Activated naive CD4-positive, alpha-beta T cell treated with anti-CD3 and anti-CD28 coated beads, Interleukin-2, amount 50 U/mL, for 24 hours (primary cell): ENCODE data around the gene NDUFAF5.
"Not testable (repeated sequence)": the region's sequence is repeated elsewhere in the genome, so short reads cannot be mapped to it uniquely, and the experiment has no call there.

Experiments used
- H3K27ac Mint-ChIP-seq: one replicate; pipeline ENCODE4 v1.8.0; 2021; ENCODE audit warnings: mild to moderate bottlenecking, mixed read lengths
- H3K27me3 Mint-ChIP-seq: one replicate; pipeline ENCODE4 v1.8.0; 2021; ENCODE audit warnings: mixed read lengths
- H3K36me3 Mint-ChIP-seq: one replicate; pipeline ENCODE4 v1.8.0; 2021; ENCODE audit warnings: mixed read lengths
- H3K4me1 Mint-ChIP-seq: one replicate; pipeline ENCODE4 v1.8.0; 2021; ENCODE audit warnings: mixed read lengths
- H3K4me3 Mint-ChIP-seq: one replicate; pipeline ENCODE4 v1.8.0; 2021; ENCODE audit warnings: mild to moderate bottlenecking, mixed read lengths
- H3K9me3 Mint-ChIP-seq: one replicate; pipeline ENCODE4 v1.8.0; 2021; ENCODE audit warnings: mixed read lengths

Gene NDUFAF5, protein sequence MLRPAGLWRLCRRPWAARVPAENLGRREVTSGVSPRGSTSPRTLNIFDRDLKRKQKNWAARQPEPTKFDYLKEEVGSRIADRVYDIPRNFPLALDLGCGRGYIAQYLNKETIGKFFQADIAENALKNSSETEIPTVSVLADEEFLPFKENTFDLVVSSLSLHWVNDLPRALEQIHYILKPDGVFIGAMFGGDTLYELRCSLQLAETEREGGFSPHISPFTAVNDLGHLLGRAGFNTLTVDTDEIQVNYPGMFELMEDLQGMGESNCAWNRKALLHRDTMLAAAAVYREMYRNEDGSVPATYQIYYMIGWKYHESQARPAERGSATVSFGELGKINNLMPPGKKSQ

DNA sequence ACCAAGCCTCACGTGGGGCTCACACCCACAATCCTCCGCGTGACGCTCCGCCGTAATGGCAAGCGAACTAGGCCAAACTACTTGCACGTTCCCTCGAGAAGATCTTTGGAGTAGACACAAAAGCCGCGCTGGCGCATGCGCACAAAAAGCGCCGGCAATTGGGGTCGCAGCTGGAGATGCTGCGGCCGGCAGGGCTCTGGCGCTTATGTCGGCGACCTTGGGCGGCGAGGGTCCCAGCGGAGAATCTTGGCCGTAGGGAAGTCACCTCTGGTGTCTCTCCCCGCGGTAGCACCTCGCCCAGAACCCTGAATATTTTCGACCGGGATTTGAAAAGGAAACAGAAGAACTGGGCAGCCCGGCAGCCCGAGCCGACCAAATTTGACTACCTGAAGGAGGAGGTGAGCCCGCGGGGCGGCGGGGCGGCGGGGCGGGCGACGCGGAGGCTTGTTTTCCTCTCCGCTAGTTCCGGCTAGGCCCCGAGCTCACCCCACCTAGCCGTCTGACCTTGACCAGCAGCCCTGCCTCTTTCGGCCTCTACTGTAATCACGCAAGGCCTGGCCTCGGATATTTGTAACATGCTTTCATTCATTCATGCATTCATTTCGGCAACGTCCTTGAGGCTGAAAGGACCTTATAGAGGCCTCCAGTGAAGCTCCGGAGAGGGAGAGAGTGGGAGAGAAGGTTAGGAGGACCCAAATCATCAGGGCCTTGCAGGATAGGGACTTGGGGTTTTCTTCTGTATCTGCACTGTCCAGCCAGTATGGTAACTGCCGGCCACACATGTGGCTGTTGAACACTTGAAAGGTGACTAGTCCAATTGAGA, at the start of gene NDUFAF5, which contains the start of gene ESF1:
Gene NDUFAF5 (plus strand): TSS at position 136 of the 823 bp plus-strand sequence. CDS start 41 bp downstream, at position 177.
Gene ESF1 (minus strand): TSS at position 27 of the 823 bp plus-strand sequence. CDS start 1,779 bp downstream, outside the sequence.
- H3K27me3 Mint-ChIP-seq = no peaks in the 10 kb centered on the region
- peak within 1 kb of the TSS; percentile 95 for H3K4me3 Mint-ChIP-seq
- no peaks in the 10 kb centered on the region for H3K9me3 Mint-ChIP-seq
- peaks cover 9% of the 10 kb centered on the region for H3K36me3 Mint-ChIP-seq
- H3K4me1 Mint-ChIP-seq = peaks cover 78% of the 10 kb centered on the region
- H3K27ac Mint-ChIP-seq = peak within 1 kb of the TSS; percentile 97

DNA sequence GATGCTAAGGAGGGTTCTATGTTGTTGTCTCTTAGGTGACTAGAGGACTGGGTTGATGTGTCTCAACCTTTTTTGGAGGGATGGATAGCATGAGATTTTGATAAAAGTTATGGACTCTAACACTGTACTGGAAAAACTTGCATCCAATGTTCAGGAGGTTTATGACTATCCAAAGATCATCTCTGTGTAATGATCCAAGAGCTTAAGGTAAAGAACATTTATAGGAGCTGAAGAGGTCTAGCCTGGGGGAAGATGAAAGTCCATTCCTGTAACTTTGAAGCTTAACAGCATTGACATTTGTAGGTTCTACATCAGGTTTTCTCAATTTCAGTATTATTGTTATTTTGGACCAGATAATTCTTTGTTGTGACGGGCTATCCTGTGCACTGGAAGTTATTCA, 49.0 kb upstream of the NDUFAF5 start:
- H3K9me3 Mint-ChIP-seq = peaks cover 5% of the 10 kb centered on the region
- no peak overlapping the region for H3K27ac Mint-ChIP-seq
- H3K36me3 Mint-ChIP-seq = peaks cover 38% of the 10 kb centered on the region

DNA sequence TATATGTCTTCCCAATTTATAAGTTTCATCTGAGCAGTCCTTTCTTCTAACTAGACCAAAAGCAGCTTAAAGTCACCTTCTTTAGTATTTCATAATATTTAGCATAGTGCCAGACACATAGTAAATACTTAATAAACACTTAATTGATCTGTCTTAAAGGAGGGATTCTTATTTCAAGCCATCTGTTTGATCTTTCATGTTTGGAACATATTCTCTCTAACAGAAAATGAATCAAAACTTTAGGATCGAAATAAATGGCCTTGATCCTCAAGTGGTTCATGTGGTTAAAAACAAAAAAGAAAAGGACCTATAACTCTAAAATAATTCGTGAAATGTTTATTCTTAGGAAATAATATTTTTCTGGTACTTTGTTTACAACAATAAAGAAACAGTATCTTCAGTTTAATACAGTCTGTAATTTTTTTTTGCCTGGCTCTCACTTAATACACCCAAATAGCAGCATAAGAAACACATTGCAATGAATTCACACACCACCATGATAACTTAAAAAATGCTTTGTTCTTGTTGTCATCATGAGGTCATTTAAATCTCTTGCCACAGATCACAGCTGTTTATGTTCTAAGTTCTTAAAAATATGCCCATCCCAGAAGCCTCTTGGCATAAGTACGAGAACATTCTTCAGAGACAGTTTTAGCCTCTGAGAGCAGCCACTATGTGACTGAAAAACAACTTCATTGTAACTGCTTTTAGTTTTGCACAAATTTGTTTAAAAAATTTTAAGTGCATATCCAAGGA, 48.2 kb upstream of the NDUFAF5 start:
- Mint-ChIP-seq H3K36me3 (peaks cover 43% of the 10 kb centered on the region), H3K9me3 (peaks cover 12% of the 10 kb centered on the region), H3K27me3 (no peaks in the 10 kb centered on the region), H3K27ac (no peak overlapping the region), H3K4me3 (no peak overlapping the region), H3K4me1 (peaks cover 22% of the 10 kb centered on the region)

More for the DNA sequence above, 49.0 kb upstream of the NDUFAF5 start:
- H3K4me1 Mint-ChIP-seq = peaks cover 14% of the 10 kb centered on the region
- no peaks in the 10 kb centered on the region for H3K27me3 Mint-ChIP-seq
- no peak overlapping the region for H3K4me3 Mint-ChIP-seq

DNA sequence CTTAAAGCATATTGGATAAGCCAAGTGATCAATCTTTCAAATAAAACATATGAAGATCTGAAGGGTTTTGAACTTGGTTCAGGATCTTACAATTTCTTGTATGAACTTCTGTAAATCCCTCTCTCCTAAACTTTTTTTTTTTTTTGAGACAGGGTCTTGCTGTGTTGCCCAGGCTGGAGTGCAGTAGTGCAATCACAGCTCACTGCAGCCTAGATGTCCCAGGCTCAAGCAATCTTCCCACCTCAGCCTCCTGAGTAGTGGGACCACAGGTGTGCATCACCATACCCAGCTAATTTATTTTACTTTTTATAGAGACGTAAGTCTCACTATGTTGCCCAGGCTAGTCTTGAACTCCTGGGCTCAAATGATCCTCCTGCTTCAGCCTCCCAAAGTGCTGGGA, 46.6 kb upstream of the NDUFAF5 start:
- H3K27ac Mint-ChIP-seq, H3K4me3 Mint-ChIP-seq, H3K27me3 Mint-ChIP-seq: not testable (repeated sequence)
- H3K36me3 Mint-ChIP-seq = peaks cover 45% of the 10 kb centered on the region
- H3K4me1 Mint-ChIP-seq = peaks cover 24% of the 10 kb centered on the region
- peaks cover 12% of the 10 kb centered on the region for H3K9me3 Mint-ChIP-seq

DNA sequence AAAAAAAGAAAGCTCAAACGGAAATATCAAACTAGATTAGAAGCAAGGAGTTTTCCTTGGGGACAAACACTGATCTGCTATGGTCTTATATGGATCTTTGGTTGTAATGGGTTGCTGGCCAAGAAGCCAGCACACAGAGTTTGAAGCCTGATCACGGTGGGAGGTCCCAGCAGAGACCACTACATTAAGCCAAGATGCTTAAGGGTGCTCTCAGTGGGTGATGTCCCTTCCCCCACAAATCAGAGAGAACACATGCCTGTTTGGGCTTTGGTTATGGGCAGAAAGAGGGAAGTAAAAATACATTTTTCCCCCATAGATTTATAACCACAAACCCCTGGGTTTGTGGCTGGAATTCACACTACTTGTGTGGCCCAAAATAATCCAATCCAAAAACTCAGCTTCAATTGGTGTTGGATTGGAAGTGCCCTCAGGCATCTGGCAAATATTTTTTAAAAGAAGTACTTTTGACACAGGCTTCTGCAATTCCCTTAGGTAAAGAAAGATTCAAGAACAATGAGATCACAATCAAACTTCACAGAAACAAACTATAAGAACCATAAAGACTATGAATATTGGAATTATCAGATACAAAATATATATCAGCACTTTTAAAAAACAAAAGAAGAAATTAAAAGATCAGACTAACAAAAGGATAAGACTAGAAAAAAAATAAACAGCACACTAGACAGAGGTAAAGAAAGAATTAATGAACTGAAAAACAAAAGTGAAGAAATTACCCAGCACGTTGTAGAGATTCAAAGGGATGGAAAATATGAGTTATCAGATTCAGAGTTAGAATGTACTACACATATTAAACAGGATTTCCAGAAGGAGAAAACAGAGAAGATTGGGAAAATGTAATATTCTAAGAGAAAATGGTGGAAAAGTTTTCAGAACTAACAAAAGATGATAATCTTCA, 44.8 kb upstream of the NDUFAF5 start:
- no peaks in the 10 kb centered on the region for H3K27me3 Mint-ChIP-seq
- H3K4me1 Mint-ChIP-seq = peaks cover 29% of the 10 kb centered on the region
- no peak overlapping the region for H3K27ac Mint-ChIP-seq
- peaks cover 45% of the 10 kb centered on the region for H3K36me3 Mint-ChIP-seq
- peaks cover 12% of the 10 kb centered on the region for H3K9me3 Mint-ChIP-seq
- H3K4me3 Mint-ChIP-seq = no peak overlapping the region

DNA sequence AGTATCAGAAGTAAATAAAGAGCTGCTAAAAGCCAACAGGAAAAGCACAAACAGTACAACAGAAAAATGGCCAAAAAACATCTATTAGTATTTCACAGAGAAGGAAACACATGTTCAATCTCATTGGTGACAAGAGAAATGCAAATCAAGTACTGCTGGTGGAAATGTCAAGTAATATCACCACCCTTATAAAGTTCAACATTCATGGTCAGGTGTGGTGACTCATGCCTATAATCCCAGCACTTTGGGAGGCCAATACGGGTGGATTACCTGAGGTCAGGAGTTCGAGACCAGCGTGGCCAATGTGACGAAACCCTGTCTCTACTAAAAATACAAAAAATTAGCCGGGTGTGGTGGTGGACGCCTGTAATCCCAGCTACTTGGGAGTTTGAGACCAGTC, 42.9 kb upstream of the NDUFAF5 start:
- peaks cover 12% of the 10 kb centered on the region for H3K9me3 Mint-ChIP-seq
- peaks cover 49% of the 10 kb centered on the region for H3K36me3 Mint-ChIP-seq
- H3K27me3 Mint-ChIP-seq = no peaks in the 10 kb centered on the region

DNA sequence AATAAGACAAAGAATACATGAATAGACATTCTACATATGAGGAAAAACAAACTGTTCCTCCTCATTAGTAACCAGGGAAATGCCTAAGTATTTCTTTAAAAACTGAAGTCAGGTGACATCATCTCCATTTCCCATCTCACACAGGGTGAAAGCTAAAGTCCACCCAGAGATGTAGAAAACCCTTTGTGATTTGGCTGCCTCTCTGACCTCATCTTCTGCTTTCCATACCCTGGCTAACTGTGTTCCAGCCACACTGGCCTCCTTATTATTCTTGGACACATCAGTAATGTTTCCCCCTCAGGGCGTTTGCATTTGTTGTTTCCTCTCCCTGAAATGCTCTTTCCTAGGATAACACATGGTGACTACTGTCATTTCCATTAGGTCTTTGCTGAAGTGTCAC, 40.5 kb upstream of the NDUFAF5 start:
- no peaks in the 10 kb centered on the region for H3K27me3 Mint-ChIP-seq
- H3K36me3 Mint-ChIP-seq = peaks cover 41% of the 10 kb centered on the region
- peaks cover 25% of the 10 kb centered on the region for H3K4me1 Mint-ChIP-seq
- H3K4me3 Mint-ChIP-seq = no peak overlapping the region
- H3K27ac Mint-ChIP-seq = no peak overlapping the region
- peaks cover 12% of the 10 kb centered on the region for H3K9me3 Mint-ChIP-seq

More for the DNA sequence above, 42.9 kb upstream of the NDUFAF5 start:
- Mint-ChIP-seq H3K4me3 (no peak overlapping the region), H3K4me1 (peaks cover 29% of the 10 kb centered on the region), H3K27ac (no peak overlapping the region)

DNA sequence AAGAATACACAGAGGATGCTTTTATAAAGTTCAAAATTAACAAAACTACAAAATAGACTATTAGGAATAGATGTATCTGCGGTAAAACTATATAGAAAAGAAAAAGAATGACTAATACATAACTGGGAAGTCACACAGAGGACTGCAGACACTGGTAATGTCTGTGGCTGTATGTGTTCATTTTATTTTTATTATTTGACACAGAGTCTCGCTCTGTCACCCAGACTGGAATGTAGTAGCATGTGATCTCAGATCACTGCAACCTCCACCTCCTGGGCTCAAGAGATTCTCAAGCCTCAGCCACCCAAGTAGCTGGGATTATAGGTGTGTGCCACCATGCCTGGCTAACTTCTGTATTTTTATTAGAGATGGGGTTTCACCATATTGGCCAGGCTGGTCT, 39.0 kb upstream of the NDUFAF5 start:
- peaks cover 15% of the 10 kb centered on the region for H3K4me1 Mint-ChIP-seq
- H3K27ac Mint-ChIP-seq = no peak overlapping the region
- no peak overlapping the region for H3K4me3 Mint-ChIP-seq
- H3K36me3 Mint-ChIP-seq = peaks cover 34% of the 10 kb centered on the region
- no peaks in the 10 kb centered on the region for H3K27me3 Mint-ChIP-seq
- peaks cover 7% of the 10 kb centered on the region for H3K9me3 Mint-ChIP-seq

DNA sequence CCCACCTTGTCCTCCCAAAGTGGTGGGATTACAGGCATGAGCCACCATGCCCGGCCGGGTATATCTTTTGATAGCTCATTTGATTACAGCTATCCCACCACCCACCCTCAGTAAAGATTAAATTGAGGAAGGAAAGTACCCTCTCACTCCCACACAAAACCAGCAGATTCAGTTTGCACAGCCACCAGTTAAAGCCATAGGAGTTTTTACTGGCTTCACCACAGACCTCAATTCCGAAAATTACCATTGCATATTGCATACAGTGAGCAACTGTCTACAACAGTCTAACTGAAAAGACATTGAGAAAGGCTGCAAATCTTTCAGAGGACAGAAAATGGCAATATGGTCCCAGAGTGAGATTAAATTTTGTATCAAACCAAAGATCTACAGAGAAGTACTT, 35.0 kb upstream of the NDUFAF5 start:
- no peak overlapping the region for H3K4me3 Mint-ChIP-seq
- peaks cover 14% of the 10 kb centered on the region for H3K36me3 Mint-ChIP-seq
- H3K27ac Mint-ChIP-seq = no peak overlapping the region
- H3K9me3 Mint-ChIP-seq = no peaks in the 10 kb centered on the region
- no peaks in the 10 kb centered on the region for H3K27me3 Mint-ChIP-seq
- H3K4me1 Mint-ChIP-seq = peaks cover 1% of the 10 kb centered on the region

DNA sequence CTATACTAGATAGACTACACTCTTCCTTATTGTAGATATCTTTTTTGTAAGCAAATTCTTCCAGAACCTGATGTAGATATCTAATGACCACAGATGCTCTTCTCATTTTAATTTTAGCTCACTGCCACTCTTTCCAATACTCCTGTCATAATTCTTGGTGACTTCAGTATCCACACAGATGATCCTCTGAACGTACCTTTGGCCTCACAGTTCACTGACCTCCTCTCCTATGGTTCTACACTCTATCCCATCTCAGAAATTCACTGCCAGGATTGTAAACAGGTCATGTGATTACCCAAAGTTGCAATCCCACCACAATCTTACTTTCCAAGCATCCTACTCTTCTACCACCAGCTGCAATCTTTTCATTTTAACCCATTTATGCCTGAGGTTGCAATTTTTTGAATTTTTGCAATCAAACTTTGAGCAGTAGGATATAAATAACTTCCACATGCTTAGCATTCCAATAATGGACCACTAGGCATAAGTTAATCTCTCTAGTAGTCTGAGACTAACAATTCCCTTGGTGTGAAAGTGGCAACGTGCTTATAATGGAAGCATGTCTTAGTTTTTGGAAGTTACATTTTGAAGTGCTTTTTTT, 31.3 kb upstream of the NDUFAF5 start:
- Mint-ChIP-seq H3K9me3 (no peaks in the 10 kb centered on the region), H3K36me3 (peaks cover 13% of the 10 kb centered on the region), H3K27ac (no peak overlapping the region), H3K4me1 (no peaks in the 10 kb centered on the region), H3K4me3 (no peak overlapping the region), H3K27me3 (no peaks in the 10 kb centered on the region)

DNA sequence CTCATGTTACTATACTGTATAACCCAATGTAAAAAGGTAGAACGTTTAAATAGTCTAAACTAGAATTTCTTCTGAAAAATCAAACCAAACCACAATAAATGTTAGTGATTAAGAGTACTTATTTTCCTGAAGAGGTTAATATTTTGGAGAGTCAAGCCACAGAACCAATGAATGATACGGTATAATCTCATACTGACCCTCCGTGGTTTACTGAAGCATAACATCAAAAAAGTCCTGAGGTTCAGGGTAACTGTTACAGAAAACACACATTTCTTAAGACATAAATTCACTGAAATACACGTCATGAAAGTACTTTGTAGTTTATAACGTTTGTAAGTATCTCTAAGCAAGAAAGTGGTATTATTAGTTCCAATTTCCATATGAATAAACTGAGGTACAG, 29.0 kb upstream of the NDUFAF5 start:
- Mint-ChIP-seq H3K27me3 (no peaks in the 10 kb centered on the region), H3K9me3 (no peaks in the 10 kb centered on the region), H3K36me3 (peaks cover 17% of the 10 kb centered on the region), H3K4me3 (no peak overlapping the region), H3K27ac (no peak overlapping the region), H3K4me1 (no peaks in the 10 kb centered on the region)

DNA sequence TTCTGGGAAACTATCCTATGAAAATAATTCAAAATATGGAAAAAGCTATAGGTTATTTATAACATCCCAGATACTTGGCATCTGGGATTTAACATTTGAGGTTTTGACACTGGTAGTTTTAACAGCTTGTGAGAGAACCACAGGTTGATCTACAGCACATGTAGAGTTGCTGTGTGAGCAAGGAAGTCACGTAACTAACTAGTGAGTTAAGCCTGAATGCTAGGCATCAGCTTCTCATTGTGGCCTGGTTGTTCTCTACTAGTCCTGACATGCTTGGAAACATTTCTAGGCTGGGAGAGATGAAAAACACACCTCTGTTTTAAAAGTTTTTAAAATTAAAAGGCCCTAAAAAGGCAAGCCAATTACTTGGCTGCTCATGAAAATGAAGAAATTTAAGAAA, 28.3 kb upstream of the NDUFAF5 start:
- Mint-ChIP-seq H3K27ac (no peak overlapping the region), H3K4me3 (no peak overlapping the region), H3K36me3 (peaks cover 12% of the 10 kb centered on the region), H3K4me1 (no peaks in the 10 kb centered on the region), H3K27me3 (no peaks in the 10 kb centered on the region), H3K9me3 (no peaks in the 10 kb centered on the region)

DNA sequence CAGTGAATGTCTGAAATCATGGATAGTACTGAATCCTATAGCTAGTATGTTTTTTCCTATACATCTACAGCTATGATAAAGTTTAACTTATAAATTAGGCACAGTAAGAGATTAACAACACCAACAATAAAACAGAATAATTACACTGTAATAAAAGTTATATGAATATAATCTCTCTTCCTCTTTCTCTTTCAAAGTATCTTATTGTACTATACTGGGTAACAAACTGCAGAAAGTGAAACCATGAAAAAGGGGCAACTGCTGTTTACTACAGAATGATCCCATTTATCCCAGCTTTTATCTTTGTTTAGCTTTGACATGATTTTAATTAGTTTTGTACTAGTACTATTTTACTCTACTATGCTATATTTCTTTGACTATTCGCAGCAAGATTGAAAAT, 25.9 kb upstream of the NDUFAF5 start:
- Mint-ChIP-seq H3K4me1 (no peaks in the 10 kb centered on the region), H3K36me3 (peaks cover 12% of the 10 kb centered on the region), H3K9me3 (no peaks in the 10 kb centered on the region), H3K27ac (no peak overlapping the region), H3K4me3 (no peak overlapping the region), H3K27me3 (no peaks in the 10 kb centered on the region)

DNA sequence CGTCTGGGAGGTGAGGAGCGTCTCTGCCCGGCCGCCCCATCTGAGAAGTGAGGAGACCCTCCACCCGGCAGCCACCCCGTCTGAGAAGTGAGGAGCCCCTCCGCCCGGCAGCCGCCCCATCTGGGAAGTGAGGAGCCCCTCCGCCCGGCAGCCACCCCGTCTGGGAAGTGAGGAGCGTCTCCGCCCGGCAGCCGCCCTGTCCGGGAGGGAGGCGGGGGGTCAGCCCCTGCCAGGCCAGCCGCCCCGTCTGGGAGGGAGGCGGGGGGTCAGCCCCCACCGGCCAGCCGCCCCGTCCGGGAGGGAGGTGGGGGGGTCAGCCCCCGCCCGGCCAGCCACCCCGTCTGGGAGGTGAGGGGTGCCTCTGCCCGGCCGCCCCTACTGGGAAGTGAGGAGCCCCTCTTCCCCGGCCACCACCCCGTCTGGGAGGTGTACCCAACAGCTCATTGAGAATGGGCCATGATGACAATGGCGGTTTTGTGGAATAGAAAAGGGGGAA, 24.3 kb upstream of the NDUFAF5 start:
- peaks cover 19% of the 10 kb centered on the region for H3K36me3 Mint-ChIP-seq
- H3K4me3 Mint-ChIP-seq, H3K27ac Mint-ChIP-seq, H3K9me3 Mint-ChIP-seq, H3K27me3 Mint-ChIP-seq, H3K4me1 Mint-ChIP-seq: not testable (repeated sequence)
